Large intestine (tissue), 3 donors: ENCODE measurements around the gene IPO4. TPM values are rescaled to one million over a fixed set of nuclear protein-coding genes. Genes with fewer than 3 reads are reported as not detected.

Experiments used
- DNase-seq, 2 donors: peaks; one replicate each; pipeline versions ENCODE4 v3.0.0 to v3.0.0-alpha.2; 2013
- H3K27ac ChIP-seq: one replicate; pipeline ENCODE4 v1.5.1; 2013; ENCODE audit warnings: low read length
- H3K27me3 ChIP-seq: 2 replicates; pipeline ENCODE4 v1.6.1; 2013; ENCODE audit warnings: low read length; ENCODE audit not compliant: control insufficient read depth, insufficient read depth
- H3K36me3 ChIP-seq: 2 replicates; pipeline ENCODE4 v1.6.1; 2013; ENCODE audit warnings: low read length; ENCODE audit not compliant: control insufficient read depth, insufficient read depth
- H3K4me1 ChIP-seq: one replicate; pipeline ENCODE4 v1.6.1; 2013; ENCODE audit warnings: low read length; ENCODE audit not compliant: control insufficient read depth, insufficient read depth
- H3K4me3 ChIP-seq: one replicate; pipeline ENCODE4 v1.5.1; 2013; ENCODE audit warnings: low read length
- H3K9me3 ChIP-seq: one replicate; pipeline ENCODE4 v1.6.1; 2013; ENCODE audit warnings: mild to moderate bottlenecking, low read depth, low read length, moderate library complexity; ENCODE audit not compliant: control insufficient read depth
- WGBS: methylation state at CpG from one replicate; pipeline ENCODE4 v1.1.5; 2013; ENCODE audit warnings: low lambda C conversion rate; ENCODE audit not compliant: insufficient coverage; 5-methylcytosine and 5-hydroxymethylcytosine counted together
- polyA plus RNA-seq: library from polyadenylated mRNA; unstranded; fragments of 120-200 nt; gene quantifications from one replicate; pipeline ENCODE4 v1.2.1, GENCODE V29; 2013

IPO4 gene
- polyA plus RNA-seq, 1 donor: 22.5 TPM

DNA sequence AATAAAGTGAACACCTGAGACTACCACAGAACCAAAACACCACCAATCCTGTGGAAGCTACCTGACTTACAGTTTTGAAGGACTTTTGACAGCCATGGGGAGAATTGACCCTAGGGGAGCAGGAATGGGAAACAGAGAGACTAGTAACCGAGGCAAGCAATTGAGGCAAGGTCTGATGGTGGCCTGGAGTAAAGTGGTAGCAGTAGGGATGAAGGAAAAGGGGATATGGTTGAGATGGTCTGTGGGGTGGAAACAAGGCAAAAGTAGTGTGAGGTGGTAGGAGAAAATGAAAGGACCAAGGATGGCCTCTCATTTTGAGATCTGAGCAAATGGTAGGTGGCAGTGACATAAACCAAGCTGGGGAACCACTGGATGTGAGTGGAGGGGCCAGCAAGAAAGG, 31.8 kb downstream of the IPO4 start:
- Histone ChIP-seq H3K27me3 (no peaks in the 10 kb centered on the region), H3K4me1 (peaks cover 14% of the 10 kb centered on the region), H3K4me3 (no peak overlapping the region), H3K36me3 (peaks cover 65% of the 10 kb centered on the region), H3K9me3 (no peaks in the 10 kb centered on the region), H3K27ac (no peak overlapping the region)
- 100% methylated on average over 1 of the region's 1 CpG for WGBS
- DNase-seq: no peak

- DNase-seq: no peak
- WGBS: no CpG with 5 or more reads among the region's 10 CpGs
- no peak overlapping the region for H3K4me3 ChIP-seq
- peaks cover 76% of the 10 kb centered on the region for H3K36me3 ChIP-seq
- no peaks in the 10 kb centered on the region for H3K27me3 ChIP-seq
- H3K27ac ChIP-seq: no peak overlapping the region
- peaks cover 4% of the 10 kb centered on the region for H3K4me1 ChIP-seq
- no peaks in the 10 kb centered on the region for H3K9me3 ChIP-seq
Observed at GRCh38 chr14:24155100-24155499, 33.5 kb downstream of the IPO4 start.

- Histone ChIP-seq H3K4me3 (no peak overlapping the region), H3K4me1 (peaks cover 9% of the 10 kb centered on the region), H3K36me3 (peaks cover 66% of the 10 kb centered on the region), H3K9me3 (no peaks in the 10 kb centered on the region), H3K27ac (no peak overlapping the region), H3K27me3 (no peaks in the 10 kb centered on the region)
- WGBS: no CpG with 5 or more reads among the region's 16 CpGs
- no peak for DNase-seq
Observed at GRCh38 chr14:24151404-24152080, 37.1 kb downstream of the IPO4 start.

- peaks cover 62% of the 10 kb centered on the region for H3K36me3 ChIP-seq
- WGBS: no CpG with 5 or more reads among the region's 9 CpGs
- no peak for DNase-seq
Observed at GRCh38 chr14:24150993-24151392, 37.6 kb downstream of the IPO4 start.

DNA sequence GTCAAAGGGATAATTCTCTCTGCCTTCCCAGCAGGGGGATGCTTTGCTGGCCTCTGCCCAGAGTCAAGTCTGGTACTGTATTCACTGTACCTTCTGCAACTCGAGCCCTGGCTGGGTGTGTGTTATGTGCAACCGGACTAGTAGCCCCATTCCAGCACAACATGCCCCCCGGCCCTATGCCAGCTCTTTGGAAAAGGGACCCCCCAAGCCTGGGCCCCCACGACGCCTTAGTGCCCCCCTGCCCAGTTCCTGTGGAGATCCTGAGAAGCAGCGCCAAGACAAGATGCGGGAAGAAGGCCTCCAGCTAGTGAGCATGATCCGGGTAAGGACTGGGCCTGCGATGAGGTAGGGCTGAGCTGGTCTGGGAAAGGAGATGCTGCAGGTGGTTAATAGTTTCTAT, 38.0 kb downstream of the IPO4 start:
- H3K9me3 ChIP-seq: no peaks in the 10 kb centered on the region
- no CpG with 5 or more reads among the region's 9 CpGs for WGBS
- H3K27ac ChIP-seq: no peak overlapping the region
- H3K27me3 ChIP-seq: no peaks in the 10 kb centered on the region
- H3K36me3 ChIP-seq: peaks cover 58% of the 10 kb centered on the region
- no peak overlapping the region for H3K4me3 ChIP-seq
- peaks cover 15% of the 10 kb centered on the region for H3K4me1 ChIP-seq
- no peak for DNase-seq

More at GRCh38 chr14:24150993-24151392, 37.6 kb downstream of the IPO4 start:
- H3K27ac ChIP-seq: no peak overlapping the region
- no peaks in the 10 kb centered on the region for H3K9me3 ChIP-seq
- H3K4me3 ChIP-seq: no peak overlapping the region
- H3K4me1 ChIP-seq: peaks cover 11% of the 10 kb centered on the region
- H3K27me3 ChIP-seq: no peaks in the 10 kb centered on the region

GRCh38 chr14:24150061-24150460, 38.6 kb downstream of the IPO4 start:
- Histone ChIP-seq H3K36me3 (peaks cover 53% of the 10 kb centered on the region), H3K27ac (no peak overlapping the region), H3K4me1 (peaks cover 20% of the 10 kb centered on the region), H3K4me3 (no peak overlapping the region), H3K27me3 (no peaks in the 10 kb centered on the region), H3K9me3 (no peaks in the 10 kb centered on the region)
- no peak for DNase-seq
- WGBS: no CpG with 5 or more reads among the region's 9 CpGs

GRCh38 chr14:24149302-24149969, 39.2 kb downstream of the IPO4 start:
- Histone ChIP-seq H3K27ac (no peak overlapping the region), H3K9me3 (no peaks in the 10 kb centered on the region), H3K4me1 (peaks cover 24% of the 10 kb centered on the region), H3K27me3 (no peaks in the 10 kb centered on the region), H3K36me3 (peaks cover 49% of the 10 kb centered on the region), H3K4me3 (no peak overlapping the region)
- no peak for DNase-seq
- no CpG with 5 or more reads among the region's 3 CpGs for WGBS

DNA sequence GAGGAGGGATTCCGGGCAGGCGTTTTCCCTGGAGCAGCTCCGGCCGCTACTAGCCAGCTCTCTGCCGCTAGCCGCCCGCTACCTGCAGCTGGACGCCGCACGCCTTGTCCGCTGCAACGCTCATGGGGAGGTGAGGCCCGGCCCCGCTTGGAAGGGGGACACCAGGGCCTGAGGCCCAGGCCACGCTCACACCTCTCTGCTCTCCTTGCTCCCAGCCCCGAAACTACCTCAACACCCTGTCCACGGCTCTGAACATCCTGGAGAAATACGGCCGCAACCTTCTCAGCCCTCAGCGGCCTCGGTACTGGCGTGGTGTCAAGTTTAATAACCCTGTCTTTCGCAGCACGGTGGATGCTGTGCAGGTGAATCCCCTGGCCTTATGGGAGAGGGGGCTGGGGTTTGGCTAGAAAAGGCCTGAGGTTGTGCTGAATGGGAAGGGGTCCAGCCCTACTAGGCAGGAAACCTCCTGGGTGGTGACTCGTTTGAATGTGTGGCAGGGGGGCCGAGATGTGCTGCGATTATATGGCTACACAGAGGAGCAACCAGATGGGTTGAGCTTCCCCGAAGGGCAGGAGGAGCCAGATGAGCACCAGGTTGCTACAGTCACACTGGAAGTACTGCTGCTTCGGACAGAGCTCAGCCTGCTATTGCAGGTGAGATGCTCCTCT, 40.7 kb downstream of the IPO4 start:
- no peaks in the 10 kb centered on the region for H3K27me3 ChIP-seq
- no peak for DNase-seq
- H3K27ac ChIP-seq: no peak overlapping the region
- no CpG with 5 or more reads among the region's 29 CpGs for WGBS
- peaks cover 56% of the 10 kb centered on the region for H3K36me3 ChIP-seq
- no peaks in the 10 kb centered on the region for H3K9me3 ChIP-seq
- H3K4me3 ChIP-seq: peak overlapping the region; percentile 83
- H3K4me1 ChIP-seq: peaks cover 36% of the 10 kb centered on the region

- Histone ChIP-seq H3K27ac (peak within 1 kb of the TSS; percentile 88), H3K4me1 (peaks cover 42% of the 10 kb centered on the region), H3K4me3 (peak within 1 kb of the TSS; percentile 83), H3K27me3 (no peaks in the 10 kb centered on the region), H3K36me3 (peaks cover 50% of the 10 kb centered on the region), H3K9me3 (no peaks in the 10 kb centered on the region)
- no CpG with 5 or more reads among the region's 57 CpGs for WGBS
- DNase-seq: peak; percentile 97 to 98
Observed at GRCh38 chr14:24146978-24147760, 41.4 kb downstream of the IPO4 start, which contains the start of gene RNF31. RNF31 (plus strand) TSS chr14:24147498; CDS start chr14:24147699, 201 bp downstream.

DNA sequence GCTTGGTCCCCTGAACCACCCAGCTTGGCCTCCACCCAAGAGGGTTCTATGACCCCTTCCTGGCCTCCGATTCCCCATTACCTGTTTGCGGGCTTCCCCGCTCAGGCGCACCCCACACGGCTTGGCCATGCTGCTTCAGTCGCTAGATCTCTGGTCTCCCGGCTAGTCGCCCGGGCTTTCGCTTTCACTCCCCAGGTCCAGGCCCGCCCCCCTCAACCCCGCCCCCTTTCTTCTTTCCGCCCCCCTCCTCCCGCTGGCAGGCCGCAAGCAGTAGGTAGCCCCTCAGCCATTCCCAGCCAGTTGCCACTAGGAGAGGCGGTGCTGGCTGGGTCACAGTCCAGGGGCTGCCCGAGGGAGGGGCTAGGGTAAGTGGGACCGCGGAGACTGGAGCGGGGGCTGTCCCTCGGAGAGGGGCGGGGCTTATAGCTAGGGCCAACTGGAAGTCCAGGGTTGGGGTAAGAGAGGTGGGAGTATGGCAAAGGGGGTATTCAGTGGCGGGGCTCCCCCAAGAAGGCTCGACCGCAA, 42.1 kb downstream of the IPO4 start, which contains the start of gene PSME2:
PSME2 (minus strand) TSS at position 158 of the 525 bp plus-strand sequence; CDS start at position 129, 29 bp downstream.
- Histone ChIP-seq H3K9me3 (no peaks in the 10 kb centered on the region), H3K27ac (peak within 1 kb of the TSS; percentile 88), H3K27me3 (no peaks in the 10 kb centered on the region), H3K4me1 (peaks cover 43% of the 10 kb centered on the region), H3K36me3 (peaks cover 43% of the 10 kb centered on the region), H3K4me3 (peak within 1 kb of the TSS; percentile 83)
- WGBS: 0% methylated on average over 3 of the region's 25 CpGs
- peak; percentile 97 to 99 for DNase-seq
